Erythroblast (primary cell): ENCODE measurements around the gene GHR.

ENCODE experiments used
- DNase-seq, 2 experiments: peaks; one replicate each; lab custom pipeline; 2025; lab: John Stamatoyannopoulos, UW
- GATA1 ChIP-seq: IDR thresholded peaks from 2 replicates; pipeline ENCODE4 v1.6.1; 2011; ENCODE audit warnings: low read depth, mild to moderate bottlenecking, control low read depth, low read length, moderate library complexity
- POLR2A ChIP-seq: IDR thresholded peaks from 2 replicates; pipeline ENCODE4 v1.6.1; 2011; ENCODE audit warnings: mild to moderate bottlenecking, low read length

The GHR gene

GRCh38 chr5:42582723-42583122, 159.5 kb downstream of the GHR start:
- DNase-seq, result no peak
- TF ChIP-seq GATA1 (no peak), POLR2A (no peak)

- DNase-seq, result peak; percentile 50 to 68
- no peak for TF ChIP-seq GATA1
- no peak for TF ChIP-seq POLR2A
Measured at GRCh38 chr5:42583322-42583721, 160.1 kb downstream of the GHR start.

GRCh38 chr5:42586625-42587024, 163.4 kb downstream of the GHR start:
- TF ChIP-seq GATA1 (no peak), POLR2A (no peak)
- peak; percentile 27 to 61 for DNase-seq

- DNase-seq, result no peak
- TF ChIP-seq POLR2A (no peak), GATA1 (no peak)
Measured at GRCh38 chr5:42587096-42587723, 164.0 kb downstream of the GHR start.

- TF ChIP-seq POLR2A, result no peak
- no peak for TF ChIP-seq GATA1
- DNase-seq, result no peak
Measured at GRCh38 chr5:42590566-42590965, 167.3 kb downstream of the GHR start.

GRCh38 chr5:42591015-42591414, 167.8 kb downstream of the GHR start:
- DNase-seq, result peak in 1 of 2 experiments; percentile 2
- TF ChIP-seq POLR2A (no peak), GATA1 (no peak)

DNA sequence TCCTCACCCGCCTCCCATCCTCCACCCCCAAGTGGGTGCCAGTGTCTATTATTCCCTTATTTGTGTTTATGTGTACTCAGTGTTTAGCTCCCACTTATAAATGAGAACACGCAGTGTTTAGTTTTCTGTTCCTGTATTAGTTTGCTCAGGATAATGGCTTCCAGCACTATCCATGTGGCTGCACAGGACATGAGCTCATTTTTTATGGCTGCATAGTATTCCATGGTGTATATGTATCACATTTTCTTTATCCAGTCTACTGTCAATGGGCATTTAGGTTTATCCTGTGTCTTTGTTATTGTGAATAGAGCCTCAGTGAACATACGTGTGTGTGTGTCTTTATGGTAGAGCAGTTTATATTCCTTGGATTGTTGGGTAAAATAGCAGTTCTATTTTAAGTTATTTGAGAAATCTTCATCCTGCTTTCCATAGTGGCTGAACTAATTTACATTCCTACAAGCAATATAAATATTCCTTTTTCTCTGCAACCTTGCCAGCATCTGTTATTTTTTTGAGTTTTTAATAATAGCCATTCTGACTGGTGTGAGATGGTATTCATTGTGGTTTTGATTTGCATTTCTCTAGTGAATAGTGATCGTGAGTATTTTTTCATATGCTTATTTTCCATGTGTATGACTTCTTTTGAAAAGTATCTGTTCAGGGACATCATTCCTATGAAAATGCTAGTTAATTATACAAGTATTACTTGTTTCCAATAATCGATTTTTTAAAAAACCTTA, 169.3 kb downstream of the GHR start:
- DNase-seq, result no peak
- TF ChIP-seq GATA1 (no peak), POLR2A (no peak)

- no peak for TF ChIP-seq POLR2A
- DNase-seq, result no peak
Measured at GRCh38 chr5:42593591-42593990, 170.4 kb downstream of the GHR start.

- TF ChIP-seq GATA1 (no peak), POLR2A (no peak)
- no peak for DNase-seq
Measured at GRCh38 chr5:42595597-42595996, 172.4 kb downstream of the GHR start.

- no peak for DNase-seq
- no peak for TF ChIP-seq POLR2A
Measured at GRCh38 chr5:42596817-42597216, 173.6 kb downstream of the GHR start.

DNA sequence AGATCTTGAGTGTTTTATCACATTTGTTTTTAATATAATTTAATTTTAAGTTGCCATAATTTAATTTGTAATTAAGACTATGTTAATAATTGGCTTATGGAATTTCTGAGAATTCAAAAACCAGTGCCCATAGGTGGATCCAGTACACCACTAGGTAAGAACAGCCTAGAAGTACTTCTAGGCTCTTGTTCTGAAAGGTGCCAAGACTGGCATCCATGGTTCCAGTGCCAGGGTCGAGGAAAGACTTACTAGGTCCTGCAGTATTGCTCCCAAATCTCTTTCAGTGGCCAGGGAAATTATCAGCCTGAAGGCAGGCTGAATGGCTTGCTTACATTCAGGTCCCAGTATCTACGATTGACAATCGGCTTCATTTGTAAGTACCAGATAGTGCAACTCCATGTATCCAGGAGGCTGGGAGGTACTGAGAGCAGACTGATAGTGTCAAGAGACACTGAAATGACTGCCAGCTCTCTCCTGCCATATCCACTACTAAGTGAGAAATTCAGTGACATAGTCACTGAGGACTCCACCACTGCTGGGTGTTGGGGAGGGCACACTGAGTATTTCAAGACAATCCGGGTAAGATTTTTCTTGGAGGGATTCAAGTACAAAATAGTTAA, 174.2 kb downstream of the GHR start:
- TF ChIP-seq POLR2A, result no peak
- DNase-seq, result no peak

- TF ChIP-seq GATA1, result no peak
- no peak for TF ChIP-seq POLR2A
- no peak for DNase-seq
Measured at GRCh38 chr5:42598311-42598710, 175.1 kb downstream of the GHR start.

DNA sequence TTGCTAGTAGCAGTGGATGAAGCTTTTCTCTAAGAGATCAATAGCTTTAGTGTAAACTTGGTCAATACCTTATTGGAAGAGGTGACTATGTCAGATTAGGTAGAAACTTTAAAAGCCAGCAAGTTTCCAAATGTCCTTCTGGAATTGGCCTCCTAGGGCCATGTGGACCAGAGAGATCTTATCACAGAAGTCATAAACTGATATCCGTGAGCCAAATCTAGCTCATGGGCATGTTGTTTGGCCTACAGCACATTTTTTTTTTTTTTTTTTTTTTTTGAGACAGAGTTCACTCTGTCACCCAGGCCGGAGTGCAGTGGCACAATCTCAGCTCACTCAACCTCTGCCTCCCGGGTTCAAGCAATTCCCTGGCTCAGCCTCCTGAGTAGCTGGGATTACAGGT, 175.9 kb downstream of the GHR start:
- TF ChIP-seq GATA1, result no peak
- no peak for TF ChIP-seq POLR2A
- DNase-seq, result no peak

GRCh38 chr5:42600441-42600840, 177.2 kb downstream of the GHR start:
- DNase-seq, result no peak
- TF ChIP-seq POLR2A, result no peak
- TF ChIP-seq GATA1, result no peak
